ENCODE measurements around the gene SEC24D.

SEC24D gene

GRCh38 chr4:118775405-118775804 is 60.5 kb downstream of the SEC24D start:
- DNase-seq (ENCODE audit: low spot score) = no peak
- no peak for TF ChIP-seq CTCF (IDR thresholded peaks at IDR 0.05; ENCODE audit: extremely low read depth, missing control alignments)

GRCh38 chr4:118774989-118775388 is 60.9 kb downstream of the SEC24D start:
- no peak for DNase-seq (ENCODE audit: low spot score)
- TF ChIP-seq CTCF (IDR thresholded peaks at IDR 0.05; ENCODE audit: extremely low read depth, missing control alignments) = no peak

- no peak for DNase-seq (ENCODE audit: low spot score)
- TF ChIP-seq CTCF (IDR thresholded peaks at IDR 0.05; ENCODE audit: extremely low read depth, missing control alignments) = no peak
Measured at GRCh38 chr4:118774321-118774720, 61.6 kb downstream of the SEC24D start.

- no peak for DNase-seq (ENCODE audit: low spot score)
- no peak for TF ChIP-seq CTCF (IDR thresholded peaks at IDR 0.05; ENCODE audit: extremely low read depth, missing control alignments)
Measured at GRCh38 chr4:118773429-118773792, 62.5 kb downstream of the SEC24D start.

GRCh38 chr4:118772767-118773428 is 63.0 kb downstream of the SEC24D start:
- no peak for TF ChIP-seq CTCF (IDR thresholded peaks at IDR 0.05; ENCODE audit: extremely low read depth, missing control alignments)
- no peak for DNase-seq (ENCODE audit: low spot score)

GRCh38 chr4:118772081-118772766 is 63.7 kb downstream of the SEC24D start:
- peak; percentile 3 for TF ChIP-seq CTCF (IDR thresholded peaks at IDR 0.05; ENCODE audit: extremely low read depth, missing control alignments)
- DNase-seq (ENCODE audit: low spot score) = peak; percentile 44

- no peak for TF ChIP-seq CTCF (IDR thresholded peaks at IDR 0.05; ENCODE audit: extremely low read depth, missing control alignments)
- no peak for DNase-seq (ENCODE audit: low spot score)
Measured at GRCh38 chr4:118770741-118771187, 65.2 kb downstream of the SEC24D start.
